GM19328 (cell line): ENCODE results near the gene GPC1.

ENCODE experiments used
- ATAC-seq: cut with Tn5 transposase; IDR thresholded peaks from one replicate; pipeline ENCODE4 v1.9.1; 2021; ENCODE audit warnings: mild to moderate bottlenecking, moderate library complexity; ENCODE audit not compliant: unreplicated experiment

The GPC1 gene

DNA sequence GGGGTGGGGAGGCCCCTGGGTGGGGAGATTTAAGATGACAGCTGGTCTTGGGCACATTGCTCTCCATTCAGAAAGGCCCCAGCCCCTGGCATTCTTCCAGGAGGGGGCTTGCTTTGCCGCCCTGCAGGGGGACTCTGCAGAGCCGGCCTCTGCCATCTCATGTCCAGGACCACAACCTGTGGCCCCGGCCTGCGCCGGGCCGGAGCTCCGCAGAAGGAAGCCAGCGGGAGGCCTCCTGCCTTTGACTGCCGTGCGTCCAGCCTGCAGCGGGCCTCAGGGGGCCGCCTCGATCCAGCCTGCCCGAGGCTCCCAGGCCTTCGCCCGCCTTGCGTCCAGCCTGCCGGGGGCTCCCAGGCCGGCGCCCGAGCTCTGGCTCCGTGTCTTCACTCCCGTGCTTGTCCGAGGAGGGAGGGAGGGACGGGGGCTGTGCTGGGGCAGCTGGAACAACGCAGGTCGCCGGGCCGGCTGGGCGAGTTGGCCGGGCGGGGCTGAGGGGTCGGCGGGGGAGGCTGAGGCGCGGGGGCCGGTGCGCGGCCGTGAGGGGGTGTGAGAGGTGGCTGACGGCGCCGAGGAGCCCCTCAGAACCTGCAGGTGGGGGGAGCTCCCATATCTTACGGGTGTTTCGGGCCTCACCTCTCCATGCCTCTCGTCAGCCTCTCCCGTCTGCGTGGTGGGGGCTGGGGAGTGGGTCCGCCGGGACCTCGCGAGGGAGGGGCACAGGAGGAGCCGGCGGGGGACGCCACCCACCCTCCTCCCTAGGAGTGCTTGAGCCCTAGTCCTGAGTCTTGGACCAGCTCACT lies 20.4 kb downstream of the GPC1 start:
- no peak for ATAC-seq

GRCh38 chr2:240456447-240457222 lies 21.2 kb downstream of the GPC1 start:
- no peak for ATAC-seq

DNA sequence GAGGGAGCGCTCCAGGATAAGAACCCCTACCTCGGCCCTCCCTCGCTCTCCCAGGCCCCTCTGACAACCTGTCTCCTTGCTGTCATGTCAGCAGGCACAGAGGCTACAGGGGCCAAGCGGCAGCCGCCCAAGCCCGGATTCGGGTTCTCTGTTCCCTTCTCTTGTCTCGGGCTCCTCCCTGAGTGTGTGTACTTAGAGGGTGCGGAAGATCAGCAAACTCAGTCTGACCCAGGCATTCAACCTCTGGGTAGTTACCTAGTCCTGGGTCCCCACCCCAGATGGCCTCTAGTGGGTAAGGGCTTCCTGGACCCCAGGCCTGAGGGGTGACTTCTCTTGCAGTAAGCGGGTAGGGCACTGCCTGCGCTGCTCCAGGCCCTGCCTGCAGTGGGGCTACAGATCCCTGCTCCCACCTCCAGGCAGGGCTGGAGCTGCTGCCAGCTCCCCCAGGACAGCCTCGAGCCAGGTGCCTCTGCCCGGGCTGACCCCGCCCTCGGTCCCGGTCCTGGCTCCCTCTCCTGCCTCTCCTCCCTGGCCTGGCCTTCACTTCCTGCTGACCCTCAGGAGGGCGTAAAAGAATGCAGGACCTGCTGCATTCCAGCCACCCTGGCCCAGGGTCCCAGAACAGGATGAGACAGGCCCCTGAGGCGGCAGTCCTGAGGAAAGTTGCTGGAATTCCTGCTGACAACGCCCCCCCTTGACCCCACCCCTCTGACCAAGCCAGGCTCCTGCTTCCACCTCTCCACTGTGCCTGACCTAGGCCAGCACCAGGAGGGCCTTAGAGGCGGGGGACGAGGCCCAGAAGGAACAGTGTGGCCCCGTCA lies 22.0 kb downstream of the GPC1 start:
- no peak for ATAC-seq

- no peak for ATAC-seq
Measured at GRCh38 chr2:240458044-240458899, 22.8 kb downstream of the GPC1 start.

DNA sequence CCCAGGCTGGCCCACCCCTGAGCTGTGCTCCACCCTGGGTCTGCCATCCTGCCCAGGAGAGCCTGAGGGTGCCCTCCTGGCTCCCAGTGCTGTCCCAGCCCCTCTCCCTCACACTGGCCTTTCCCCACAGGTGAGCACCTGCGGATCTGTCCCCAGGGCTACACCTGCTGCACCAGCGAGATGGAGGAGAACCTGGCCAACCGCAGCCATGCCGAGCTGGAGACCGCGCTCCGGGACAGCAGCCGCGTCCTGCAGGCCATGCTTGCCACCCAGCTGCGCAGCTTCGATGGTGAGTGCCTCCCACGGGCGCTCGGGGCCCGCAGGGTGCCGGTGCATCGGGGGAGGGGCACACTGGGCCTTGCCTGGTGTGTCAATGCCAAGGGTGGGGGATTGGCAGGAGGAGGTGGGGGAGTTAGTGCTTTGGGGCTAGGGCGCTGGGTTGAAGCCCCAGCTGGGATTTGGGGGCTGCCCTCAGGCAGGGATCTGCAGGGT lies 23.5 kb downstream of the GPC1 start:
- ATAC-seq: no peak

DNA sequence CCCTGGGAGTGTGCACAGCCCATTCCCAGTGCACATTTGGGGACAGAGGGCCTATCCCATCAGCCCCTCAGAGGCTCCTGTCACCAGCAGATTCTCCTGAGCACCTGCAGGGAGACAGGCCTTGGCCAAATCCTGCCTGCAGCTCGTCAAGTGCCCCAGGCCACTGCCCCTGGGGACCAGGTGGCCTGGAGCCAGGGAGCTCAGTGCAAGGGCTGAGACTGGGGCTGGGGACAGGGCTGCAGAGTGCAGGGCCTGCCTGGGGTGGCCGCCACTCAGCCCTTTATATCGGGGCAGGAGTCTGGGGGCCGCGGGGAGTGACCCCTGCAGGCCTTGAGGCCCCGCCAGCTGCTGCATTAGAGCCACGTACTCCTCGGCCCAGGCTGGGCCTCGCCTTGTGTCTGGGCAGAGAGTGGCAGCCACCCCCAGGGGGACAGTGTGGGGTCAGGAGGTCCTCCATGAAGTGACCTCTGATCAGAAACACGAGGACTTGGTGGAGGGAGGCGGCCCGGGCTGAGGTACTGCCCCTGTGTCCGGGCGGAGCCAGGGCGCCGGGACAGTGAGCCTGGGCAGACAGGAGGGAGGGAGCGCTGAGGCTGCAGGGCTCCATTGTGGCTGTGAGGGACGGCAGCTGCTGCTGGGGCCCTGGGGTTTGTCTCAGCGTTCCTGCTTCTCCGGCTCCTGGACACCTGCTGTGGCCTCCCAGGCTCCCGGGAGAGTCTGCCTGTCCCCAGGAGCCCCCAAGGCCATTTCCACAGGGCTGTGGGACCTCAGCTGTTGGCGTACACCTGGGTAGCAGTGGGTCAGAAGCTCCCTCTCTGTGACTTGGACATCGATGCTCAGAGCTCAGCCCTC lies 24.2 kb downstream of the GPC1 start:
- no peak for ATAC-seq

GRCh38 chr2:240460253-240460711 lies 24.8 kb downstream of the GPC1 start:
- ATAC-seq: no peak

- no peak for ATAC-seq
Measured at GRCh38 chr2:240460781-240461431, 25.4 kb downstream of the GPC1 start.

DNA sequence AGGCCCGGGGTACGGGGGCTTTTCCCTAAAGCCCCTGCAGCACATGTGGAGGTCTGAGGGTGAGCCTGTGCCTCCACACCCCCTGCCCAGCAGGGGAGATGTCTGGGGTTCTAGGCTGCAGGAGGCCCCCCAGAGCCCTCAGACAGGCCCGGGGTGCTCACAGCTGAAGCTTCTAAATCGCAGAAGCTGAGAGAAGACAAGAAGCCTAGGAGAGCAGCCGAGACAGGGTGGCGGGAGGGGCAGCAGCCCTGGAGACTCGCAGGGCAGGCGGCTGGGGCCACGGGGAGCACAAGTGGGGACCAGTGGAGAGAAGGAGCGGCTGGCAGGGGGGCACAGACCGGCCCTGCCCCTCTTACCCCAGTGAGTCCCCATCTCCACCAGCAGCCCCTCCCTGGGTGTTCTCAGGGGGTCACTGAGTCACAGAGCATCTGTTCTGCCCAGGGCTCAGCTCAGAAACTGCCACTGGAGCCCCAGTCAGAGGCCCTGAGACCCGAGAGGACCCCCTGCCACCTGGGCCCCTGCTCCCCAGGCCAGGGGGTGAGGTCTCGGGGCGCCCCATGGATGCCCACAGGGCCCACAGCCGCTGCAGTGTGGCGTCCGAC lies 26.1 kb downstream of the GPC1 start:
- ATAC-seq: no peak

DNA sequence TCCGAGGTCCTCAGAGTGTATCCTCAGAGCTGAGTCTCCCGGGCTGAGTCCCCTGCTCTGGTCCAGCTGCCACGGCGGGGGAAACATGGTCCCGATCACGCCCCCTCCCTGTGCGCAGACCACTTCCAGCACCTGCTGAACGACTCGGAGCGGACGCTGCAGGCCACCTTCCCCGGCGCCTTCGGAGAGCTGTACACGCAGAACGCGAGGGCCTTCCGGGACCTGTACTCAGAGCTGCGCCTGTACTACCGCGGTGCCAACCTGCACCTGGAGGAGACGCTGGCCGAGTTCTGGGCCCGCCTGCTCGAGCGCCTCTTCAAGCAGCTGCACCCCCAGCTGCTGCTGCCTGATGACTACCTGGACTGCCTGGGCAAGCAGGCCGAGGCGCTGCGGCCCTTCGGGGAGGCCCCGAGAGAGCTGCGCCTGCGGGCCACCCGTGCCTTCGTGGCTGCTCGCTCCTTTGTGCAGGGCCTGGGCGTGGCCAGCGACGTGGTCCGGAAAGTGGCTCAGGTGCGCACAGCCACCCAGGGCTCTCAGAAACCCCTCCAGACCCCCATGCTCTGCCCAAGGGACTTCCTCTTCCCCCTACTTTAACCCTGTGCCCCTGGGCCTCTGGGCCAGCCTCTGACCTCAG lies 26.7 kb downstream of the GPC1 start:
- ATAC-seq: no peak

GRCh38 chr2:240462707-240463273 lies 27.3 kb downstream of the GPC1 start:
- ATAC-seq: no peak

DNA sequence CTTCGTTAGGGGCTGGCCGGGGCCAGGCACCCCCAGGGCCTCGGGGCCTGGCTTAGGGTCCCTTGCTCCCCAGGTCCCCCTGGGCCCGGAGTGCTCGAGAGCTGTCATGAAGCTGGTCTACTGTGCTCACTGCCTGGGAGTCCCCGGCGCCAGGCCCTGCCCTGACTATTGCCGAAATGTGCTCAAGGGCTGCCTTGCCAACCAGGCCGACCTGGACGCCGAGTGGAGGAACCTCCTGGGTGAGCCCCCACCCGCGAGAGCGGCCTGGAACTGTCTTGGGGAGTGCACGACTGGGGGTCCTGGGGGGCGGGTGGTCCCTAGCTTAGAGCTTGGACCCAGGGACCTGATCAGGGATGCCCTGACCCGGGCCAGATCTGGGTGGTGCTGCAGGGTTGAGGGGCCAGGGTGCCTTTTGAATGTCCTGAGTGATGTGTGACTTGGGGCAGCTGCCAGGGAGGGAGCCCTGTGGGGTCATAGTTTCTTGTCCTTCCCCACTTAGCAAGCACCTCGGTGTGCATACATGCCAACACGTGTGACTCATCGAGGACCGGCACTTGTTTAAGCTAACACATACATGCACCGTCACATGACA lies 27.9 kb downstream of the GPC1 start:
- no peak for ATAC-seq

DNA sequence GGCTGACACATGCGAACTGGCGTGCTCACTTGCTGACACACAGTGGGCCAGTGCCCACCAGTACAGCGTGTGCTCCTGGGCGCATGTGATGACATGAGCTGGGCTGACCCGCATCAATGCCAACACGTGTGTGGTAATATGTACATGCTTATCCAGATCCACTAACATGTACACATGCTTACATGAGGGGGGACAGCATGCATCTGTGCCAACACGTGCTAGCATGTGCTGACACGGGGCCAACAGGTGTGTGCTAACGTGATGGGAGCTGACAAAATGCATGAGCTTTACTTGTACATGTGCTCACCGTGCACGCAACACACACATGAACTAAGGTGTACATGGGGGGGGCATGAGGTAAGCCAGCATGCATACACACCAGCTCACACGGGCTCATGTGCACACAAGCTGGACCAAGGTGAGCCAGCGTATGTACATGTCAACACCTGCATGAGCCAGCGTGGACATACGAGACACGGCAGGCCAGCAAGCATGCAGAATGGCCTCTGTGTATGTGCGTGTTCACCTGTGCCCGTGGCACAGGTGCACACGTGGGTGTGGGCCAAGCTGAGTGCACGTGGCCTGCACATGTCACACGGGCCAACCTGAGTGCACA lies 28.5 kb downstream of the GPC1 start:
- ATAC-seq: no peak

DNA sequence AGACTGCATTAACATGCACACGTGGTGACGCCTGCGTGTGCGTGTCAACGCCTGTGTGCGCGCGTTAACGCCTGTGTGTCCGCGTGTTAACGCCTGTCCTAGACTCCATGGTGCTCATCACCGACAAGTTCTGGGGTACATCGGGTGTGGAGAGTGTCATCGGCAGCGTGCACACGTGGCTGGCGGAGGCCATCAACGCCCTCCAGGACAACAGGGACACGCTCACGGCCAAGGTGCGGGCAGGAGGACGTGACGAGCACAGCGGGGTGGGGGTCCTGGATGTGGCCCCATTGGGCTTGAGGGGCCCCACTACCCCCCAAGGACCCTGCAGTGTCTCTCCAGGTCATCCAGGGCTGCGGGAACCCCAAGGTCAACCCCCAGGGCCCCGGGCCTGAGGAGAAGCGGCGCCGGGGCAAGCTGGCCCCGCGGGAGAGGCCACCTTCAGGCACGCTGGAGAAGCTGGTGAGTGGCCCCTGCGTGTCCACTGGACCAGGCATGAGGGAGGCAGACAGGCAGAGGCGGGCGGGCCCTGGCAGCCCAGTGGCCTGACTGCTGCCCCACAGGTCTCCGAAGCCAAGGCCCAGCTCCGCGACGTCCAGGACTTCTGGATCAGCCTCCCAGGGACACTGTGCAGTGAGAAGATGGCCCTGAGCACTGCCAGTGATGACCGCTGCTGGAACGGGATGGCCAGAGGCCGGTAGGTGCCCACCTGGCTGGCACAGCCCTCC lies 29.2 kb downstream of the GPC1 start:
- ATAC-seq: no peak

DNA sequence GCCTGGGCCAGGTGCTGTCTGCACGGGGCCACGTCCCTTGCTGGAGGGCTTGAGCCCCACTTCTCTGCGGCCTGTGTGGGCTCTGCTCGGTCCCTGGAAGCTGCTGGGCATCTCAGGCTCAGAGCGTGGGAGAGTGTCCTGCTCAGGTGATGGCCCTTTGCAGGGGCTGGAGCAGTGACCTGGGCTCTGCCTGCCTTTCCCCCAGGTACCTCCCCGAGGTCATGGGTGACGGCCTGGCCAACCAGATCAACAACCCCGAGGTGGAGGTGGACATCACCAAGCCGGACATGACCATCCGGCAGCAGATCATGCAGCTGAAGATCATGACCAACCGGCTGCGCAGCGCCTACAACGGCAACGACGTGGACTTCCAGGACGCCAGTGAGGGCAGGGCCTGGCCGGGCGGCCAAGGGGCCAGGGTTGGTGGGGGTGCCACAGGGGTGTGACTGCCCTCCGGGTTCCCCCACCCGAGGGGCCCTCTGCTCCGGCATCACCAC lies 29.9 kb downstream of the GPC1 start:
- no peak for ATAC-seq
